ENCODE measurements around the gene NAPSA. TPM values are rescaled to one million over a fixed set of nuclear protein-coding genes. Genes with fewer than 3 reads are reported as not detected.

The NAPSA gene
- total RNA-seq, 4 donors from 2014 or later: 0.17 to 3.7 (median 0.81) TPM

GRCh38 chr19:50317115-50317514 lies 48.3 kb downstream of the NAPSA start:
- WGBS: 74% methylated on average over 4 of the region's 4 CpGs
- peaks cover 3 to 82% (median 35%) of the 10 kb centered on the region in 4 donors for H3K27me3 ChIP-seq
- intact Hi-C loops (cut with DNase I): no loop called here
- H3K4me3 ChIP-seq: no peak overlapping the region
- peaks cover 0 to 27% (median 6%) of the 10 kb centered on the region in 4 donors for H3K4me1 ChIP-seq
- TF ChIP-seq POLR2A (IDR thresholded peaks at IDR 0.05; ENCODE audit: low read depth) (no peak), POLR2AphosphoS5 (IDR thresholded peaks at IDR 0.05) (no peak), EP300 (IDR thresholded peaks at IDR 0.05) (no peak)
- TF ChIP-seq, protein P1, sequence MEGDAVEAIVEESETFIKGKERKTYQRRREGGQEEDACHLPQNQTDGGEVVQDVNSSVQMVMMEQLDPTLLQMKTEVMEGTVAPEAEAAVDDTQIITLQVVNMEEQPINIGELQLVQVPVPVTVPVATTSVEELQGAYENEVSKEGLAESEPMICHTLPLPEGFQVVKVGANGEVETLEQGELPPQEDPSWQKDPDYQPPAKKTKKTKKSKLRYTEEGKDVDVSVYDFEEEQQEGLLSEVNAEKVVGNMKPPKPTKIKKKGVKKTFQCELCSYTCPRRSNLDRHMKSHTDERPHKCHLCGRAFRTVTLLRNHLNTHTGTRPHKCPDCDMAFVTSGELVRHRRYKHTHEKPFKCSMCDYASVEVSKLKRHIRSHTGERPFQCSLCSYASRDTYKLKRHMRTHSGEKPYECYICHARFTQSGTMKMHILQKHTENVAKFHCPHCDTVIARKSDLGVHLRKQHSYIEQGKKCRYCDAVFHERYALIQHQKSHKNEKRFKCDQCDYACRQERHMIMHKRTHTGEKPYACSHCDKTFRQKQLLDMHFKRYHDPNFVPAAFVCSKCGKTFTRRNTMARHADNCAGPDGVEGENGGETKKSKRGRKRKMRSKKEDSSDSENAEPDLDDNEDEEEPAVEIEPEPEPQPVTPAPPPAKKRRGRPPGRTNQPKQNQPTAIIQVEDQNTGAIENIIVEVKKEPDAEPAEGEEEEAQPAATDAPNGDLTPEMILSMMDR (IDR thresholded peaks at IDR 0.05): no peak
- no peaks in the 10 kb centered on the region for H3K9me3 ChIP-seq
- no peak overlapping the region for H3K27ac ChIP-seq (replicated peaks in 1 of 4)
- no peak for DNase-seq (ENCODE audit: extremely low spot score)
- H3K36me3 ChIP-seq: no peaks in the 10 kb centered on the region

DNA sequence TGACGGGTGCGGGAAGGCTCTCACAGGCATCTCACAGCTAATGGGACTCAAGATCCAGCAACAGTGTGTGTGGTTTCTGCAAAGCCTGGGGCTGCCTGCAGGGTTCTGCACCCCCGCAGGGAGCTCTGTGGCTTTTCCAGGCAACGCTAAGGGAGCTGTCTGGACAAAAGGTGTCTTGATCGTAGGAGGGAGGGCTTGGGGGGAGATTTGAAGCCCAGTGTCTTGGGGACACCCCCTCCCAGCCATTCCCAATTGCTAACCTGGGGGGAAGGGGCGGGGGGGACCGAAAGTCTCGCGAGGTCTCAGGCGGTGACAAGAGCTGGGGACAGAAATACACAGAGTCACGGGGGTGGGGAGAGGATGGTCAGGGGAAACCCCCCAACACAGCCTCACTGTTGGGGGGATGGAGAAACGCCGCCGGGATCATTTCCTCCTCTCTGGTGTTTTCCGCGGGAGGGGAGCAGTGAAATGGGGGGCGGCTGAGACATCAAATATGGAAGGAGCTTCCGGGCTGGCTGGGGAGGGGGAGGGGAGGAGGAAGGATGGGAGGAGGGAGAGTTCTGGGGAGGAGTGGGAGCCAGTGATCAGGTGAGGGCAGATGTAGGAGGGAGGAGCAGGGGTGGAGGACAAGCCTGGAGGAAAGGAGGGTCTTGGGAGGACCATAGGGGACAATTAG lies 49.5 kb downstream of the NAPSA start:
- no peak overlapping the region for H3K4me3 ChIP-seq

GRCh38 chr19:50314724-50315708 lies 50.4 kb downstream of the NAPSA start:
- Histone ChIP-seq H3K4me1 (peaks cover 0 to 30% (median 9%) of the 10 kb centered on the region in 4 donors), H3K27ac (replicated peaks in 1 of 4) (no peak overlapping the region), H3K36me3 (no peaks in the 10 kb centered on the region), H3K9me3 (no peaks in the 10 kb centered on the region), H3K4me3 (no peak overlapping the region), H3K27me3 (peaks cover 3 to 92% (median 47%) of the 10 kb centered on the region in 4 donors)
- no peak for DNase-seq (ENCODE audit: extremely low spot score)
- TF ChIP-seq POLR2A (IDR thresholded peaks at IDR 0.05; ENCODE audit: low read depth): no peak
- intact Hi-C loops (cut with DNase I): no loop called here
- WGBS: 3% methylated on average over 28 of the region's 40 CpGs

More for the DNA sequence above, 49.5 kb downstream of the NAPSA start:
- Histone ChIP-seq H3K27ac (replicated peaks in 1 of 4) (no peak overlapping the region), H3K27me3 (peaks cover 3 to 92% (median 44%) of the 10 kb centered on the region in 4 donors), H3K4me1 (peaks cover 0 to 30% (median 9%) of the 10 kb centered on the region in 4 donors), H3K9me3 (no peaks in the 10 kb centered on the region), H3K36me3 (no peaks in the 10 kb centered on the region)
- DNase-seq (ENCODE audit: extremely low spot score): no peak
- no peak for TF ChIP-seq EP300 (IDR thresholded peaks at IDR 0.05)
- TF ChIP-seq POLR2A (IDR thresholded peaks at IDR 0.05; ENCODE audit: low read depth): no peak
- TF ChIP-seq, protein P1 (IDR thresholded peaks at IDR 0.05): no peak
- TF ChIP-seq POLR2AphosphoS5 (IDR thresholded peaks at IDR 0.05): no peak
- WGBS: 9% methylated on average over 13 of the region's 18 CpGs
- intact Hi-C loops (cut with DNase I): no loop called here

DNA sequence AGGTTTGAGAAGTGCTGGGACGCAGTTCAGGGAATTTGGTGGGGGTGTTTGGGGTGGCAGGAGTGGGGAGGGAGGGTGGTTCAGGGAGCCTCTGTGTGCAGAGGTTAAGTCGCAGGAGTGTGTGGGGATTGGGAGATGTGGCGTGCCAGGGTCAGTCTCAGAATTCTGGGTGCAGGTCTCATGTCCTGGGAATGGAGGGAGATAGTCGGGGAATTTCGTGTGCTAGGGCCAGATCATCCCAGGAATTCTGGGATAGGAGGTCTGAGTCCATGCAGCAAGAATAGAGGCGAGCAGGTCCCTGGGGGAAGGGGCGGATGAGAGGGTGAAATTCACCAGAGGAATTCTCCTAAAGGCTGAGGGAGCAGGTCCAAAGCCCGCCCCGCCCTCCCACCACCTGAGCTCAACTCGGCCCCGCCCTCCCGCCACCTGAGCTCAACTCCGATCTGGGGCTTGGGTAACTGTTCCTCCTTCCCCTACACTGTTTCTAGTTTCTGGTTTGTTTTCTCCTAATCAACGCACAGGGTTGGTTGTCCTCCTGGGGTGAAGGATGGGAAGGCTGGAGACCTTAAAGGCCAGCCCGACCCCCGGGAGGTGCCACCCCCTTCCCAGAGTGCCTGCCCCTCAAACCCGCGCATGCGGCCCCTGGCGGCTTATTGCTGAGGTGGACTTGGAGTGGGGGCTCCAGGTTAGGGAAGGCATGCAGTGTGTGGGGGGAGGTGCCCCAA lies 51.5 kb downstream of the NAPSA start:
- peaks cover 0 to 30% (median 9%) of the 10 kb centered on the region in 4 donors for H3K4me1 ChIP-seq

More for the DNA sequence above, 51.5 kb downstream of the NAPSA start:
- intact Hi-C loops (cut with DNase I): no loop called here
- 6% methylated on average over 16 of the region's 20 CpGs for WGBS
- no peak overlapping the region for H3K27ac ChIP-seq (replicated peaks in 1 of 4)
- no peak for DNase-seq (ENCODE audit: extremely low spot score)
- no peaks in the 10 kb centered on the region for H3K9me3 ChIP-seq
- peaks cover 0 to 7% (median 2%) of the 10 kb centered on the region in 4 donors for H3K36me3 ChIP-seq
- TF ChIP-seq, protein P1 (IDR thresholded peaks at IDR 0.05): no peak
- TF ChIP-seq EP300 (IDR thresholded peaks at IDR 0.05) (no peak), POLR2A (IDR thresholded peaks at IDR 0.05; ENCODE audit: low read depth) (no peak), POLR2AphosphoS5 (IDR thresholded peaks at IDR 0.05) (no peak)
- peaks cover 3 to 88% (median 47%) of the 10 kb centered on the region in 4 donors for H3K27me3 ChIP-seq
- no peak overlapping the region for H3K4me3 ChIP-seq

Measured in esophagus muscularis mucosa (tissue), 4 donors.